Astrocyte (in vitro differentiated cells and primary cell): Measurements from ENCODE around the gene HOXC11. TPM values are rescaled to one million over a fixed set of nuclear protein-coding genes. Genes with fewer than 3 reads are reported as not detected.

Experiments
- DNase-seq: peaks from one replicate; pipeline ENCODE4 v3.0.0-alpha.2; 2010; ENCODE audit warnings: low read depth
- FAIRE-seq: peaks from 2 replicates; lab custom pipeline; 2011; peaks lifted over from hg19 to GRCh38; lab: Jason Lieb, UNC
- H2AFZ ChIP-seq: 2 replicates; pipeline ENCODE4 v1.6.0; 2012; ENCODE audit warnings: low read depth, low read length, inconsistent platforms
- H3K27ac ChIP-seq: 2 replicates; pipeline ENCODE4 v1.5.1; 2011; ENCODE audit warnings: low read depth, low read length, inconsistent platforms
- H3K27me3 ChIP-seq: 2 replicates; pipeline ENCODE4 v1.6.0; 2011; ENCODE audit warnings: low read length, inconsistent platforms; ENCODE audit not compliant: insufficient read depth
- H3K36me3 ChIP-seq: 2 replicates; pipeline ENCODE4 v1.5.1; 2011; ENCODE audit warnings: low read length, inconsistent platforms; ENCODE audit not compliant: insufficient read depth
- H3K4me1 ChIP-seq: 2 replicates; pipeline ENCODE4 v1.5.1; 2011; ENCODE audit warnings: low read length, inconsistent platforms; ENCODE audit not compliant: insufficient read depth
- H3K4me2 ChIP-seq: 2 replicates; pipeline ENCODE4 v1.6.0; 2012; ENCODE audit warnings: low read length, inconsistent platforms
- H3K4me3 ChIP-seq: 2 replicates; pipeline ENCODE4 v1.5.1; 2011; ENCODE audit warnings: low read depth, mild to moderate bottlenecking, low read length, inconsistent platforms; ENCODE audit not compliant: insufficient read depth
- H3K79me2 ChIP-seq: 2 replicates; pipeline ENCODE4 v1.6.0; 2012; ENCODE audit warnings: mild to moderate bottlenecking, low read length, inconsistent platforms; ENCODE audit not compliant: insufficient read depth
- H3K9ac ChIP-seq: 2 replicates; pipeline ENCODE4 v1.6.0; 2012; ENCODE audit warnings: mild to moderate bottlenecking, low read length, inconsistent platforms
- H3K9me3 ChIP-seq: 2 replicates; pipeline ENCODE4 v1.5.1; 2012; ENCODE audit warnings: low read depth, mild to moderate bottlenecking, low read length, inconsistent platforms; ENCODE audit not compliant: insufficient read depth
- H4K20me1 ChIP-seq: 2 replicates; pipeline ENCODE4 v1.6.0; 2012; ENCODE audit warnings: low read length, inconsistent platforms; ENCODE audit not compliant: insufficient read depth
- H3K27ac Mint-ChIP-seq: one replicate; pipeline ENCODE4 v1.8.0; 2021; ENCODE audit warnings: mild to moderate bottlenecking, mixed read lengths; ENCODE audit not compliant: unreplicated experiment
- H3K27me3 Mint-ChIP-seq: one replicate; pipeline ENCODE4 v1.8.0; 2021; ENCODE audit warnings: low read depth, mixed read lengths; ENCODE audit not compliant: unreplicated experiment
- H3K36me3 Mint-ChIP-seq: one replicate; pipeline ENCODE4 v1.8.0; 2021; ENCODE audit warnings: low read depth, mixed read lengths; ENCODE audit not compliant: unreplicated experiment
- H3K4me1 Mint-ChIP-seq: one replicate; pipeline ENCODE4 v1.8.0; 2021; ENCODE audit warnings: low read depth, mixed read lengths; ENCODE audit not compliant: unreplicated experiment
- H3K4me3 Mint-ChIP-seq: one replicate; pipeline ENCODE4 v1.8.0; 2021; ENCODE audit warnings: mild to moderate bottlenecking, moderate library complexity, mixed read lengths; ENCODE audit not compliant: unreplicated experiment
- H3K9me3 Mint-ChIP-seq: one replicate; pipeline ENCODE4 v1.8.0; 2021; ENCODE audit warnings: mild to moderate bottlenecking, mixed read lengths; ENCODE audit not compliant: unreplicated experiment
- CTCF ChIP-seq: IDR thresholded peaks from 2 replicates; pipeline ENCODE4 v1.5.1; 2011; ENCODE audit warnings: low read depth, mild to moderate bottlenecking, inconsistent platforms, low read length, moderate library complexity; ENCODE audit not compliant: insufficient read depth
- EZH2 ChIP-seq: IDR thresholded peaks from 2 replicates; pipeline ENCODE4 v1.6.1; 2012; ENCODE audit warnings: mild to moderate bottlenecking, low read length, inconsistent platforms; ENCODE audit not compliant: insufficient read depth
- total RNA-seq: library from RNA; stranded (reverse); gene quantifications from 2 replicates; pipeline ENCODE4 v1.2.1, GENCODE V29; 2021

Gene HOXC11
- total RNA-seq, 1 donor from 2014 or later = not detected

- Mint-ChIP-seq H3K27me3 (peaks cover 86% of the 10 kb centered on the region), H3K4me1 (no peaks in the 10 kb centered on the region), H3K4me3 (no peak overlapping the region), H3K9me3 (peaks cover 10% of the 10 kb centered on the region), H3K36me3 (peaks cover 2% of the 10 kb centered on the region), H3K27ac (no peak overlapping the region)
- Histone ChIP-seq H3K27ac (no peak overlapping the region), H3K4me1 (no peaks in the 10 kb centered on the region), H3K9ac (no peak overlapping the region), H3K4me3 (no peak overlapping the region), H3K27me3 (peaks cover 85% of the 10 kb centered on the region), H3K79me2 (no peaks in the 10 kb centered on the region), H3K9me3 (no peaks in the 10 kb centered on the region), H3K36me3 (no peaks in the 10 kb centered on the region), H2AFZ (no peak overlapping the region), H3K4me2 (no peak overlapping the region), H4K20me1 (no peaks in the 10 kb centered on the region)
- peak; percentile 59 for TF ChIP-seq EZH2
- TF ChIP-seq CTCF = no peak
- FAIRE-seq (no peak), DNase-seq (no peak)
Observed at GRCh38 chr12:54021432-54022013, 48.6 kb downstream of the HOXC11 start.

GRCh38 chr12:54022960-54023884 is 50.3 kb downstream of the HOXC11 start:
- Histone ChIP-seq H3K9ac (no peak overlapping the region), H3K27ac (no peak overlapping the region), H3K4me2 (no peak overlapping the region), H3K79me2 (no peaks in the 10 kb centered on the region), H2AFZ (no peak overlapping the region), H3K36me3 (no peaks in the 10 kb centered on the region), H3K4me3 (no peak overlapping the region), H4K20me1 (no peaks in the 10 kb centered on the region), H3K27me3 (peaks cover 88% of the 10 kb centered on the region), H3K9me3 (no peaks in the 10 kb centered on the region), H3K4me1 (no peaks in the 10 kb centered on the region)
- Mint-ChIP-seq H3K36me3 (peaks cover 2% of the 10 kb centered on the region), H3K27me3 (peaks cover 94% of the 10 kb centered on the region), H3K4me3 (no peak overlapping the region), H3K4me1 (no peaks in the 10 kb centered on the region), H3K9me3 (peaks cover 12% of the 10 kb centered on the region), H3K27ac (no peak overlapping the region)
- FAIRE-seq (no peak), DNase-seq (no peak)
- TF ChIP-seq EZH2 (no peak), CTCF (no peak)

GRCh38 chr12:54024127-54024526 is 51.2 kb downstream of the HOXC11 start:
- Mint-ChIP-seq H3K4me3 (no peak overlapping the region), H3K36me3 (peaks cover 2% of the 10 kb centered on the region), H3K9me3 (peaks cover 16% of the 10 kb centered on the region), H3K4me1 (no peaks in the 10 kb centered on the region), H3K27me3 (peaks cover 96% of the 10 kb centered on the region), H3K27ac (no peak overlapping the region)
- H2AFZ ChIP-seq = no peak overlapping the region
- no peak overlapping the region for H3K27ac ChIP-seq
- no peak overlapping the region for H3K4me2 ChIP-seq
- H3K27me3 ChIP-seq = peaks cover 92% of the 10 kb centered on the region
- no peaks in the 10 kb centered on the region for H3K79me2 ChIP-seq
- no peak for TF ChIP-seq EZH2
- no peak for TF ChIP-seq CTCF
- FAIRE-seq = no peak
- DNase-seq = no peak
- no peak overlapping the region for H3K9ac ChIP-seq
- H3K4me3 ChIP-seq = no peak overlapping the region
- H3K9me3 ChIP-seq = no peaks in the 10 kb centered on the region
- no peaks in the 10 kb centered on the region for H3K4me1 ChIP-seq
- no peaks in the 10 kb centered on the region for H3K36me3 ChIP-seq
- no peaks in the 10 kb centered on the region for H4K20me1 ChIP-seq
